Endothelial cell of hepatic sinusoid (primary cell): ENCODE data around the gene BSG.
"Not testable (repeated sequence)": the region's sequence is repeated elsewhere in the genome, so short reads cannot be mapped to it uniquely, and the experiment has no call there.

Experiments used
- in situ Hi-C: cut with HindIII; loops from 2 replicates; pipeline ENCODE4 v1.10.0; 2017; ENCODE audit warnings: low sequenced_read_pairs

Gene BSG

GRCh38 chr19:585146-585545, 12.8 kb downstream of the BSG start:
- in situ Hi-C loops = not testable (repeated sequence)

- in situ Hi-C loops = no loop called here
Measured at GRCh38 chr19:585551-586110, 13.2 kb downstream of the BSG start.

GRCh38 chr19:588093-588740, 15.8 kb downstream of the BSG start:
- in situ Hi-C loops = no loop called here

- in situ Hi-C loops = no loop called here
Measured at GRCh38 chr19:588741-589692, 16.6 kb downstream of the BSG start.

- in situ Hi-C loops = no loop called here
Measured at GRCh38 chr19:589693-590395, 17.4 kb downstream of the BSG start, which contains the start of gene HCN2. TSS of gene HCN2 (plus strand) at chr19:589881. CDS start at chr19:589946, 65 bp downstream.

- in situ Hi-C loops = no loop called here
Measured at GRCh38 chr19:590396-590745, 18.0 kb downstream of the BSG start.

- in situ Hi-C loops = no loop called here
Measured at GRCh38 chr19:590750-591098, 18.3 kb downstream of the BSG start.

- in situ Hi-C loops = no loop called here
Measured at GRCh38 chr19:591099-591958, 18.9 kb downstream of the BSG start.

GRCh38 chr19:592101-592500, 19.7 kb downstream of the BSG start:
- in situ Hi-C loops = no loop called here

- in situ Hi-C loops = no loop called here
Measured at GRCh38 chr19:593055-593454, 20.7 kb downstream of the BSG start.

- in situ Hi-C loops = no loop called here
Measured at GRCh38 chr19:593505-593904, 21.1 kb downstream of the BSG start.

- in situ Hi-C loops = no loop called here
Measured at GRCh38 chr19:594265-594870, 22.0 kb downstream of the BSG start.

- in situ Hi-C loops = no loop called here
Measured at GRCh38 chr19:595326-596262, 23.2 kb downstream of the BSG start.

- in situ Hi-C loops = no loop called here
Measured at GRCh38 chr19:596263-596655, 23.9 kb downstream of the BSG start.

GRCh38 chr19:597406-598315, 25.3 kb downstream of the BSG start:
- in situ Hi-C loops = no loop called here

GRCh38 chr19:601310-601709, 28.9 kb downstream of the BSG start:
- in situ Hi-C loops = no loop called here

GRCh38 chr19:601790-602189, 29.4 kb downstream of the BSG start:
- in situ Hi-C loops = no loop called here
